Fibroblast of lung (primary cell): Measurements from ENCODE around the gene MATN1. TPM values are rescaled to one million over a fixed set of nuclear protein-coding genes. Genes with fewer than 3 reads are reported as not detected.

Source experiments
- DNase-seq, 2 donors: peaks; one replicate each; pipeline versions ENCODE4 v3.0.0 to v3.0.0-alpha.2; 2010; ENCODE audit warnings: low read depth in 2 of 2
- H2AFZ ChIP-seq: 2 replicates; pipeline ENCODE4 v1.5.1; 2012; ENCODE audit warnings: low read length, control low read depth, inconsistent platforms
- H3K27ac ChIP-seq: 2 replicates; pipeline ENCODE4 v1.5.1; 2011; ENCODE audit warnings: low read length, control low read depth; ENCODE audit not compliant: insufficient read depth
- H3K27me3 ChIP-seq: 2 replicates; pipeline ENCODE4 v1.5.1; 2011; ENCODE audit warnings: mild to moderate bottlenecking, low read length; ENCODE audit not compliant: control insufficient read depth, insufficient read depth
- H3K36me3 ChIP-seq: 2 replicates; pipeline ENCODE4 v1.5.1; 2011; ENCODE audit warnings: low read length; ENCODE audit not compliant: control insufficient read depth, insufficient read depth
- H3K4me1 ChIP-seq: 2 replicates; pipeline ENCODE4 v1.5.1; 2011; ENCODE audit warnings: low read length; ENCODE audit not compliant: control insufficient read depth, insufficient read depth; ENCODE audit errors: extremely low read depth
- H3K4me2 ChIP-seq: 2 replicates; pipeline ENCODE4 v1.5.1; 2011; ENCODE audit warnings: low read length, control low read depth; ENCODE audit not compliant: insufficient read depth; ENCODE audit errors: extremely low read depth
- H3K4me3 ChIP-seq, 4 experiments: fragments of 200-600 bp in 1 of 4; sonication (generic) in 1 of 4; replicated peaks in 1 of 4; 2 replicates each; pipeline ENCODE4 v1.5.1; 2011 to 2016; ENCODE audit warnings: low read length in 4 of 4, low read depth in 3 of 4, mild to moderate bottlenecking in 3 of 4, control low read depth in 2 of 4, inconsistent platforms in 1 of 4, mixed read lengths in 1 of 4; ENCODE audit not compliant: insufficient read depth in 1 of 4; ENCODE audit errors: control extremely low read depth in 1 of 4
- H3K79me2 ChIP-seq: 2 replicates; pipeline ENCODE4 v1.5.1; 2012; ENCODE audit warnings: mild to moderate bottlenecking, low read length, inconsistent platforms; ENCODE audit not compliant: control insufficient read depth, insufficient read depth
- H3K9ac ChIP-seq: 2 replicates; pipeline ENCODE4 v1.5.1; 2011; ENCODE audit warnings: mild to moderate bottlenecking, low read length, control low read depth; ENCODE audit not compliant: insufficient read depth
- H3K9me3 ChIP-seq: 2 replicates; pipeline ENCODE4 v1.5.1; 2012; ENCODE audit warnings: low read depth, low read length; ENCODE audit not compliant: control insufficient read depth, insufficient read depth
- H4K20me1 ChIP-seq: 2 replicates; pipeline ENCODE4 v1.5.1; 2011; ENCODE audit warnings: low read length; ENCODE audit not compliant: control insufficient read depth, insufficient read depth; ENCODE audit errors: extremely low read depth
- EZH2 ChIP-seq: IDR thresholded peaks from 2 replicates; pipeline ENCODE4 v1.5.1; 2012; ENCODE audit warnings: low read length, control low read depth, mild to moderate bottlenecking; ENCODE audit errors: missing control alignments
- polyA plus RNA-seq, 2 donors: library from polyadenylated mRNA; depleted of rRNA in 1 of 2; stranded (reverse) in 1 of 2; unstranded in 1 of 2; fragments of >200 nt; gene quantifications; 2 replicates each; pipeline ENCODE4 v1.2.1, GENCODE V29; 2011 to 2012; ENCODE audit warnings: missing spikeins in 1 of 2
- total RNA-seq: library from RNA; depleted of rRNA; stranded (reverse); fragments of >200 nt; gene quantifications from 2 replicates; pipeline ENCODE4 v1.2.1, GENCODE V29; 2014
- TF ChIP-seq, protein P1 (sequence below), 2 donors: IDR thresholded peaks in 1 of 2; conservative IDR thresholded peaks in 1 of 2; 1 replicate in 1 of 2; 2 replicates in 1 of 2; pipeline ENCODE4 v1.5.1; 2011 to 2012; ENCODE audit warnings: low read length in 2 of 2, control low read depth in 1 of 2, inconsistent platforms in 1 of 2, low read depth in 1 of 2, mild to moderate bottlenecking in 1 of 2

The MATN1 gene
- total and polyA plus RNA-seq, 2 donors (not counting 1 experiment from before 2014, with no cell fraction given) = not detected

DNA sequence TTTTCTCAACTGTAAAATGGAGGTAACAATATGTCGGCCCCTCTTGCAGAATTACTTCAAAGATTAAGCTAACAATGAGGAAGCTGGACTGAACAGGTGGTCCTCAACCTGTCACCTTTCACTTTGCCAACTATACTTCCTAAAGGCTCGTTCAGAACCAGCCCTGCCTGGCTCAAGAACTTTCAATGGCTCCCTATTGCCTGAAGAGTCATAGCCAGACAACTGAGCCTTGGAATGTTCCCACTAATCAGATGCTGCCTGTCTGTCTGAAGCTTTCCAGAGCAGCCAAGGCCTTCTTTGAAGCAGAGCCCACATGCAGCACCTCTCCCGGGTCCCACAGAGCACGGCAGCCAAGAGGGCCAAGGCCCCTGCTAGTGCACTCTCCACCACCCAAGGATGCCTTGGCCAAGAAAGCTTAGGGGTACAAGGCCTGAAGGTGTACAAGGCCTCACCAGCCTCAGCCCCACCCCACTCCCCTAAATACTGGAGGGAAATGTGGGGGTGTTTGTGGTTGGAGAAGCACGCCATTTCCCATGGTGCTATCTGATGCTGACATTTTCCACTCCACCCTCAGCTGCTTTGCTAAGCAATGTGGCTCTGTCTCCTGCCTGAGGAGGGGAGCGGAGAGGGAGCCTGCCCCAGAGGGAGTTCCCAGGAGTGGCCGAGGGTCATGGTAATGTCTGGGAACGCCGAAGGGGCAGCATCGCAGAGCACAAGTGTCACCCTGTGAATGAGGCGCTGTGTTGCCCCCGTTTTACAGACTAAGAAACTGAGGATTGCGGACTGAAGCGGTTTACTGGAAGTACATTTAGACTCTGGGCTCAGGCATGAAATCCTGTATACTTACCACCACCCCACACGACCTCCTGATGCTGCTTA, 42.4 kb upstream of the MATN1 start:
- Histone ChIP-seq H3K4me2 (no peak overlapping the region), H3K4me3 (no peak overlapping the region), H4K20me1 (no peaks in the 10 kb centered on the region), H2AFZ (no peak overlapping the region), H3K27ac (no peak overlapping the region), H3K4me1 (no peaks in the 10 kb centered on the region), H3K27me3 (peaks cover 4% of the 10 kb centered on the region), H3K9ac (no peak overlapping the region), H3K36me3 (no peaks in the 10 kb centered on the region), H3K79me2 (no peaks in the 10 kb centered on the region), H3K9me3 (no peaks in the 10 kb centered on the region)
- TF ChIP-seq EZH2 = no peak
- TF ChIP-seq, protein P1, sequence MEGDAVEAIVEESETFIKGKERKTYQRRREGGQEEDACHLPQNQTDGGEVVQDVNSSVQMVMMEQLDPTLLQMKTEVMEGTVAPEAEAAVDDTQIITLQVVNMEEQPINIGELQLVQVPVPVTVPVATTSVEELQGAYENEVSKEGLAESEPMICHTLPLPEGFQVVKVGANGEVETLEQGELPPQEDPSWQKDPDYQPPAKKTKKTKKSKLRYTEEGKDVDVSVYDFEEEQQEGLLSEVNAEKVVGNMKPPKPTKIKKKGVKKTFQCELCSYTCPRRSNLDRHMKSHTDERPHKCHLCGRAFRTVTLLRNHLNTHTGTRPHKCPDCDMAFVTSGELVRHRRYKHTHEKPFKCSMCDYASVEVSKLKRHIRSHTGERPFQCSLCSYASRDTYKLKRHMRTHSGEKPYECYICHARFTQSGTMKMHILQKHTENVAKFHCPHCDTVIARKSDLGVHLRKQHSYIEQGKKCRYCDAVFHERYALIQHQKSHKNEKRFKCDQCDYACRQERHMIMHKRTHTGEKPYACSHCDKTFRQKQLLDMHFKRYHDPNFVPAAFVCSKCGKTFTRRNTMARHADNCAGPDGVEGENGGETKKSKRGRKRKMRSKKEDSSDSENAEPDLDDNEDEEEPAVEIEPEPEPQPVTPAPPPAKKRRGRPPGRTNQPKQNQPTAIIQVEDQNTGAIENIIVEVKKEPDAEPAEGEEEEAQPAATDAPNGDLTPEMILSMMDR (conservative IDR thresholded peaks at IDR 0.05 in 1 of 2, IDR thresholded peaks at IDR 0.05 in 1 of 2; ENCODE audit: low read depth in 1 of 2, low read length in 2 of 2) = no peak
- DNase-seq = no peak

GRCh38 chr1:30764939-30765555, 41.7 kb upstream of the MATN1 start:
- Histone ChIP-seq H3K4me1 (no peaks in the 10 kb centered on the region), H3K79me2 (no peaks in the 10 kb centered on the region), H3K9ac (no peak overlapping the region), H3K27ac (no peak overlapping the region), H3K4me2 (no peak overlapping the region), H3K4me3 (no peak overlapping the region), H3K36me3 (no peaks in the 10 kb centered on the region), H3K27me3 (peaks cover 4% of the 10 kb centered on the region), H2AFZ (no peak overlapping the region), H4K20me1 (no peaks in the 10 kb centered on the region), H3K9me3 (no peaks in the 10 kb centered on the region)
- no peak for TF ChIP-seq EZH2
- TF ChIP-seq, protein P1 (conservative IDR thresholded peaks at IDR 0.05 in 1 of 2, IDR thresholded peaks at IDR 0.05 in 1 of 2; ENCODE audit: low read depth in 1 of 2, low read length in 2 of 2) = no peak
- no peak for DNase-seq

DNA sequence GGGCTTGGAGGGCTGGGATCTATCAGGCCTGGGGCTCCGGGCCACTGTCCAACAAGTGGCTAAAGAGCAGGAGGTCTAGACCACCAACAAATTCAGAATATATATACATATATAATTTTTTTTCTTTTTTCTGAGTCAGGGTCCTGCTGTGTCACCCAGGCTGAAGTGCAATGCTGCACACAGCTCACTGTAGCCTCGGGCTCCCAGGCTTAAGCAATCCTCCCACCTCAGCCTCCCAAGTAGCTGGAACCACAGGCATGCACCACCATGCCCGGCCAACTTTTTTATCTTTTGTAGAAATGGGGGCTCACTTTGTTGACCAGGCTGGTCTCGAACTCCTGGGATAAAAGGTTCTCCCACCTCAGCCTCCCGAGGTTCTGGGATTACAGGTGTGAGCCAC, 41.0 kb upstream of the MATN1 start:
- no peak overlapping the region for H3K9ac ChIP-seq
- no peak overlapping the region for H3K4me2 ChIP-seq
- H3K9me3 ChIP-seq = no peaks in the 10 kb centered on the region
- H3K4me1 ChIP-seq = no peaks in the 10 kb centered on the region
- no peak overlapping the region for H2AFZ ChIP-seq
- H3K27ac ChIP-seq = no peak overlapping the region
- no peak for TF ChIP-seq EZH2
- TF ChIP-seq, protein P1 (conservative IDR thresholded peaks at IDR 0.05 in 1 of 2, IDR thresholded peaks at IDR 0.05 in 1 of 2; ENCODE audit: low read depth in 1 of 2, low read length in 2 of 2) = no peak
- no peaks in the 10 kb centered on the region for H3K36me3 ChIP-seq
- peaks cover 4% of the 10 kb centered on the region for H3K27me3 ChIP-seq
- H4K20me1 ChIP-seq = no peaks in the 10 kb centered on the region
- H3K79me2 ChIP-seq = no peaks in the 10 kb centered on the region
- no peak for DNase-seq
- no peak overlapping the region for H3K4me3 ChIP-seq
